ENCODE data around the gene MACROD2. TPM values are rescaled to one million over a fixed set of nuclear protein-coding genes. Genes with fewer than 3 reads are reported as not detected.
"Not testable (repeated sequence)": the region's sequence is repeated elsewhere in the genome, so short reads cannot be mapped to it uniquely, and the experiment has no call there.

Gene MACROD2
- polyA plus RNA-seq, 1 donor: 2.7 TPM

- no peak for DNase-seq (ENCODE audit: low read depth)
These were observed 918.7 kb downstream of the MACROD2 start for GRCh38 chr20:14913896-14914620.

- no peak for DNase-seq (ENCODE audit: low read depth)
These were observed 919.3 kb downstream of the MACROD2 start for GRCh38 chr20:14914633-14915032.

GRCh38 chr20:14915356-14915755 lies 920.0 kb downstream of the MACROD2 start:
- DNase-seq (ENCODE audit: low read depth): no peak

- DNase-seq (ENCODE audit: low read depth): no peak
These were observed 921.1 kb downstream of the MACROD2 start for GRCh38 chr20:14916360-14916920.

GRCh38 chr20:14918281-14918680 lies 923.0 kb downstream of the MACROD2 start:
- DNase-seq (ENCODE audit: low read depth): no peak

GRCh38 chr20:14918976-14919375 lies 923.7 kb downstream of the MACROD2 start:
- peak; percentile 57 for DNase-seq (ENCODE audit: low read depth)

GRCh38 chr20:14919501-14920081 lies 924.3 kb downstream of the MACROD2 start:
- DNase-seq (ENCODE audit: low read depth): no peak

GRCh38 chr20:14921513-14921912 lies 926.2 kb downstream of the MACROD2 start:
- no peak for DNase-seq (ENCODE audit: low read depth)

- no peak for DNase-seq (ENCODE audit: low read depth)
These were observed 927.4 kb downstream of the MACROD2 start for GRCh38 chr20:14922503-14923267.

- DNase-seq (ENCODE audit: low read depth): no peak
These were observed 929.1 kb downstream of the MACROD2 start for GRCh38 chr20:14924433-14924832.

GRCh38 chr20:14925300-14925699 lies 930.0 kb downstream of the MACROD2 start:
- DNase-seq (ENCODE audit: low read depth): no peak

GRCh38 chr20:14926436-14926835 lies 931.1 kb downstream of the MACROD2 start:
- DNase-seq (ENCODE audit: low read depth): not testable (repeated sequence)

GRCh38 chr20:14928083-14928482 lies 932.8 kb downstream of the MACROD2 start:
- DNase-seq (ENCODE audit: low read depth): no peak

GRCh38 chr20:14929388-14929787 lies 934.1 kb downstream of the MACROD2 start:
- DNase-seq (ENCODE audit: low read depth): no peak

- DNase-seq (ENCODE audit: low read depth): no peak
These were observed 936.7 kb downstream of the MACROD2 start for GRCh38 chr20:14932040-14932439.

GRCh38 chr20:14935285-14935684 lies 940.0 kb downstream of the MACROD2 start:
- DNase-seq (ENCODE audit: low read depth): no peak

- no peak for DNase-seq (ENCODE audit: low read depth)
These were observed 941.7 kb downstream of the MACROD2 start for GRCh38 chr20:14937021-14937420.

- no peak for DNase-seq (ENCODE audit: low read depth)
These were observed 942.5 kb downstream of the MACROD2 start for GRCh38 chr20:14937846-14938245.

- DNase-seq (ENCODE audit: low read depth): no peak
These were observed 952.2 kb downstream of the MACROD2 start for GRCh38 chr20:14947536-14947935.

GRCh38 chr20:14947946-14948345 lies 952.6 kb downstream of the MACROD2 start:
- no peak for DNase-seq (ENCODE audit: low read depth)

GRCh38 chr20:14948416-14948815 lies 953.1 kb downstream of the MACROD2 start:
- DNase-seq (ENCODE audit: low read depth): no peak

GRCh38 chr20:14950633-14951032 lies 955.3 kb downstream of the MACROD2 start:
- DNase-seq (ENCODE audit: low read depth): no peak
